Stomach (tissue), 9 donors: ENCODE measurements around the gene WIZ. TPM values are rescaled to one million over a fixed set of nuclear protein-coding genes. Genes with fewer than 3 reads are reported as not detected.

Experiments
- DNase-seq, 2 donors: peaks; one replicate each; pipeline versions ENCODE4 v3.0.0 to v3.0.0-alpha.2; 2013 to 2019
- H3K27ac ChIP-seq, 5 donors: fragments of 200-600 bp in 4 of 5; sonication (generic) in 4 of 5; one replicate each; pipeline ENCODE4 v1.5.1; 2013 to 2019; ENCODE audit warnings: mild to moderate bottlenecking in 1 of 5, moderate library complexity in 1 of 5
- H3K27me3 ChIP-seq, 3 donors: fragments of 200-600 bp; sonication (generic); one replicate each; pipeline ENCODE4 v1.5.1; 2017 to 2019; ENCODE audit warnings: mixed run types in 1 of 3
- H3K36me3 ChIP-seq, 4 donors: fragments of 200-600 bp; sonication (generic); 1 replicate in 3 of 4; 2 replicates in 1 of 4; pipeline ENCODE4 v1.5.1; 2016 to 2019
- H3K4me1 ChIP-seq, 4 donors: fragments of 200-600 bp; sonication (generic); one replicate each; pipeline ENCODE4 v1.5.1; 2016 to 2019
- H3K4me3 ChIP-seq, 4 donors: fragments of 200-600 bp; sonication (generic) in 3 of 4; one replicate each; pipeline ENCODE4 v1.5.1; 2016 to 2019; ENCODE audit warnings: mild to moderate bottlenecking in 1 of 4
- H3K9me3 ChIP-seq, 4 donors: fragments of 200-600 bp; sonication (generic); one replicate each; pipeline ENCODE4 v1.5.1; 2016 to 2019
- EP300 ChIP-seq: sonication (generic); formaldehyde crosslinking; IDR thresholded peaks from one replicate; pipeline ENCODE4 v1.6.1; 2017; ENCODE audit warnings: antibody characterized with exemption
- POLR2A ChIP-seq, 4 donors: fragments of 450-650 bp; IDR thresholded peaks; one replicate each; pipeline ENCODE4 v1.6.1; 2016; ENCODE audit warnings: antibody characterized with exemption in 4 of 4, control low read depth in 2 of 4, mild to moderate bottlenecking in 1 of 4, moderate library complexity in 1 of 4
- POLR2AphosphoS5 ChIP-seq, 3 donors: sonication (generic); formaldehyde crosslinking; IDR thresholded peaks; one replicate each; pipeline ENCODE4 v1.6.1; 2016; ENCODE audit warnings: antibody characterized with exemption in 3 of 3
- WGBS, 5 donors: extraction: QIAGEN DNeasy Blood & Tissue Kit in 3 of 5; methylation state at CpG; one replicate each; pipeline versions ENCODE4 v1.1.5 to v1.1.7; 2013 to 2018; 5-methylcytosine and 5-hydroxymethylcytosine counted together
- intact Hi-C: fragments of 100-400 bp; cut with DNase I; formaldehyde crosslinking; loops from one replicate; pipeline ENCODE4 v1.15.1; 2023; ENCODE audit warnings: low total_unique reads
- polyA plus RNA-seq, 3 donors: library from polyadenylated mRNA; stranded (reverse); fragments of 200-250 nt; gene quantifications; one replicate each; pipeline ENCODE4 v1.2.3, GENCODE V29; 2013
- total RNA-seq, 5 donors: library from RNA; depleted of rRNA; stranded (reverse); fragments of >200 nt; gene quantifications; one replicate each; pipeline versions ENCODE4 v1.1.0 to v1.2.3, GENCODE V29; 2014 to 2016
- TF ChIP-seq, protein P1 (sequence below), 7 experiments: fragments of 450-650 bp in 4 of 7; fragments of 200-600 bp in 3 of 7; sonication (generic) in 3 of 7; IDR thresholded peaks; one replicate each; pipeline ENCODE4 v1.5.1; 2016 to 2019; ENCODE audit warnings: antibody characterized with exemption in 7 of 7, control low read depth in 2 of 7, mild to moderate bottlenecking in 1 of 7
- donor health status: healthy with polysubstance abuse.
- donor health status: Bipolar disorder and iron deficiency.
- donor health status: healthy.

WIZ gene
- total and polyA plus RNA-seq, 8 donors = 13.9 to 124 (median 18.3) TPM

DNA sequence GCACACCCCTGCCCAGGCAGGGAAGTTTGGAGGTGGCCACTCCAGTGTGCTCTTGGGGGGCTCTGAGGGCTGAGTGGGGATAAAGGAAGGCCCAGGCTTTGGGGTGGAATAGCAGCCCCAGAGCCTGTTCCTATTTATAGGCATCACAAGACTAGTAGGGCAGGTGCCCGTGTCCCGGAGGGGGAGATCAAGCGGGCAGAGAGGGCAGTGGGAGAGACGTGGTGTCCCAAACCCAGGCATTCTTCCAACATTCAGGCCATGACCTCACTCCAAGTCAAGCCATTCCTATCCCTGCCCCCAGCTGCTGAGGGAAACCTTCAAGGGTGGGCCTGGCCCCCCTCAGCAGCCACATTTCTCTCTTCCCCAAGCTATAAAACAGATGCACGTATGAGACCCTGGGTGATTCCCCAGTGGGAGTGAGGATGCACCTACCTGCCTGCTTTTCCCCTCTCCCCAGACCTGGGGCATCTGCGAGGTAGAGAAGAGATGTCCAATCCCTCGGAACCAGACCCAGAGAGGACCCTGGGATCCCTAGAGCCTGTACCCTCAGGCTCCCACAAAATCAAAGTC lies 3.9 kb downstream of the WIZ start:
- Histone ChIP-seq H3K27ac (no peak overlapping the region), H3K27me3 (no peaks in the 10 kb centered on the region), H3K9me3 (no peaks in the 10 kb centered on the region), H3K4me3 (no peak overlapping the region), H3K36me3 (peaks cover 0 to 36% (median 7%) of the 10 kb centered on the region in 4 donors), H3K4me1 (peaks cover 7 to 13% (median 10%) of the 10 kb centered on the region in 4 donors)
- intact Hi-C loops = no loop called here
- no peak for DNase-seq
- 51 to 73% (median 59%) methylated on average over 7 of the region's 7 CpGs for WGBS, 5 donors
- TF ChIP-seq POLR2AphosphoS5 (IDR thresholded peaks at IDR 0.05) (no peak), POLR2A (IDR thresholded peaks at IDR 0.05) (no peak), EP300 (no peak)
- TF ChIP-seq, protein P1, sequence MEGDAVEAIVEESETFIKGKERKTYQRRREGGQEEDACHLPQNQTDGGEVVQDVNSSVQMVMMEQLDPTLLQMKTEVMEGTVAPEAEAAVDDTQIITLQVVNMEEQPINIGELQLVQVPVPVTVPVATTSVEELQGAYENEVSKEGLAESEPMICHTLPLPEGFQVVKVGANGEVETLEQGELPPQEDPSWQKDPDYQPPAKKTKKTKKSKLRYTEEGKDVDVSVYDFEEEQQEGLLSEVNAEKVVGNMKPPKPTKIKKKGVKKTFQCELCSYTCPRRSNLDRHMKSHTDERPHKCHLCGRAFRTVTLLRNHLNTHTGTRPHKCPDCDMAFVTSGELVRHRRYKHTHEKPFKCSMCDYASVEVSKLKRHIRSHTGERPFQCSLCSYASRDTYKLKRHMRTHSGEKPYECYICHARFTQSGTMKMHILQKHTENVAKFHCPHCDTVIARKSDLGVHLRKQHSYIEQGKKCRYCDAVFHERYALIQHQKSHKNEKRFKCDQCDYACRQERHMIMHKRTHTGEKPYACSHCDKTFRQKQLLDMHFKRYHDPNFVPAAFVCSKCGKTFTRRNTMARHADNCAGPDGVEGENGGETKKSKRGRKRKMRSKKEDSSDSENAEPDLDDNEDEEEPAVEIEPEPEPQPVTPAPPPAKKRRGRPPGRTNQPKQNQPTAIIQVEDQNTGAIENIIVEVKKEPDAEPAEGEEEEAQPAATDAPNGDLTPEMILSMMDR (IDR thresholded peaks at IDR 0.05) = no peak

DNA sequence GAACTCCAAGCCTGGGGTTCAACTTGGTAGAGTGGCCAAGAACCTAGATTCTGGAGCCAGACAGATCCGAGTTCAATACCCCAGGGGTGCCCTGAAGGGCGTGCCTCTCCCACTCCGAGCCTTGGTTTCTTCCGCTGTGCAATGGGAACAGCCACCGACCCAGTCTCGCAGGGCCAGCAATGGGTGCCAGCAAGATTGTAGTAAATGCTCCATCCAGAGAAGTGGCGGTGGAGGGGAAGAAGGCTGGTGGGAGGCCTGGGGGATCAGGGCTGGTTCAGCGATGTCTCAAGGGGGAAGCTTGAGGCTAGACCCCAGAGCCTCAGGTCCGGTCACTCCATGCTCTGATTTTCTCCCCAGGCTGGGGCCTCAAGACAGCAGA lies 4.5 kb downstream of the WIZ start:
- Histone ChIP-seq H3K36me3 (peaks cover 0 to 42% (median 7%) of the 10 kb centered on the region in 4 donors), H3K4me1 (peaks cover 7 to 13% (median 10%) of the 10 kb centered on the region in 4 donors), H3K4me3 (no peak overlapping the region), H3K27me3 (no peaks in the 10 kb centered on the region), H3K27ac (no peak overlapping the region), H3K9me3 (no peaks in the 10 kb centered on the region)
- intact Hi-C loops = no loop called here
- 84 to 95% (median 85%) methylated on average over 9 of the region's 9 CpGs for WGBS, 5 donors
- no peak for DNase-seq
- no peak for TF ChIP-seq EP300
- TF ChIP-seq, protein P1 (IDR thresholded peaks at IDR 0.05) = no peak
- no peak for TF ChIP-seq POLR2AphosphoS5 (IDR thresholded peaks at IDR 0.05)
- TF ChIP-seq POLR2A (IDR thresholded peaks at IDR 0.05) = no peak

DNA sequence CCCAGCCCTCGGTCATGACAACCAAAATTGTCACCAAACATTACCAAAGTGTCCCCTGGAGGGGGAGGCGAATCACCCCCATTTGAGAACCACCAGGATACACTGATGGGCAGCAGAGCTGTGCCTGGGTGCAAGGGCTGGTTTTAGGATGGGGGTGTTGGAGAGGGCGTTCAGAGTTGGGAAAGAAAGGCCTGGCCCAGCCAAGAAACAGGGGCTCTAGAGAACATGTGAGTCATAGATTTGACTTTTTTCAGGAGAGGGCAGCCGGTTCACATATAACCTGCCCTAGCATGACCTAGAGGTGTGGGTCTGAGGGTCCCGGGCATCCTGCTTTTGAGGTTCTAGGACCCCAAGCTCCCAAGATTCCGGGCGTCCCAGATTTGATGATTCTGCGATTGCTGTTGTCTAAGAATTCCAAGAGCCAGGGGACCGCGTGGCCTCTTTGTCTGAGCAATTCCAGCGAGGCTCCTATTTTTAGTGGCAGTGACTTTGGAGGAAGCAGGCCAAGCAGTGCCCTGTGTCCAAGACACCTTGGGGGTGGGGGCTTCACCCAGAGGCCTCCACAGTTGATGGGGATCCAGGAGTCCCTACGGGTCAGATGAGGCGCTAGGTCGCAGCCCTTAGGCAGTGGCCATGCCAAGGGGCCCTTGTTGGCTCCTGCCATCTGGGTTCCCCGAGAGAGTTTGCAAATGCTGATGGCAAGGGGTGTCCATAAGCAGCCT lies 5.1 kb downstream of the WIZ start:
- Histone ChIP-seq H3K36me3 (peaks cover 0 to 48% (median 8%) of the 10 kb centered on the region in 4 donors), H3K9me3 (no peaks in the 10 kb centered on the region), H3K4me1 (peaks cover 7 to 13% (median 10%) of the 10 kb centered on the region in 4 donors), H3K27me3 (no peaks in the 10 kb centered on the region), H3K27ac (no peak overlapping the region), H3K4me3 (no peak overlapping the region)
- intact Hi-C loops = no loop called here
- TF ChIP-seq POLR2A (IDR thresholded peaks at IDR 0.05) (no peak), POLR2AphosphoS5 (IDR thresholded peaks at IDR 0.05) (no peak), EP300 (no peak)
- TF ChIP-seq, protein P1 (IDR thresholded peaks at IDR 0.05) = no peak
- no peak for DNase-seq
- 84 to 91% (median 88%) methylated on average over 11 to 15 of the region's 15 CpGs for WGBS, 5 donors

DNA sequence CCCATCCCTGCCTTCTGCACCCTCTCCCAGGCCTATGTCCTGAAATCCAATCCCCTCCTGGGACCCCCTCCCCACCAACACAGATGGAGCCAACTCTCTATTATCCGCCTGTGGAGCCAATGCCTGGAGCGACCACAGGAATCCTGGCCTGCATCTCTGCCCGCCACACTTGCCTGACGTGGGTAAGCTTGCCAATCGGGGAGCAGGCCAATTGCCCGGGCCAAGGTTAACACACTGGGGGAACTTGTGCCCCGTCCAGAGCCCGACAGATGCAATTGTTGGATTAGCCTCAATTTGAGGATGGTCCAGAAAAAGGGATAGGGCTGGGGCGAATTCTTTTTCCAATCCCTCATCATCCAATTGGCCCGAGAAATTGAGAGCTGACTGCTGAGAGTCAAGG lies 5.9 kb downstream of the WIZ start:
- no peak overlapping the region for H3K4me3 ChIP-seq
- 69 to 84% (median 80%) methylated on average over 10 of the region's 10 CpGs for WGBS, 5 donors
- H3K4me1 ChIP-seq = peaks cover 2 to 7% (median 5%) of the 10 kb centered on the region in 4 donors
- no peak for DNase-seq
- H3K9me3 ChIP-seq = no peaks in the 10 kb centered on the region
- TF ChIP-seq, protein P1 (IDR thresholded peaks at IDR 0.05) = no peak
- TF ChIP-seq POLR2A (IDR thresholded peaks at IDR 0.05) (no peak), EP300 (no peak), POLR2AphosphoS5 (IDR thresholded peaks at IDR 0.05) (no peak)
- H3K27ac ChIP-seq = no peak overlapping the region
- no peaks in the 10 kb centered on the region for H3K27me3 ChIP-seq
- peaks cover 0 to 55% (median 14%) of the 10 kb centered on the region in 4 donors for H3K36me3 ChIP-seq
- intact Hi-C loops = no loop called here
